OCI-LY7 (cell line): Measurements from ENCODE around the gene PALLD. TPM values are rescaled to one million over a fixed set of nuclear protein-coding genes. Genes with fewer than 3 reads are reported as not detected.

Experiments
- BruUV-seq: library from RNA; stranded (reverse); fragments of 400-500 nt; replicated peaks from 2 replicates; lab custom pipeline; 2021; lab: Mats Ljungman, UMichigan
- CTCF ChIA-PET: fragments of 300-600 bp; sonication (Branson Sonifier 250); formaldehyde crosslinking; loops from one replicate; lab custom pipeline; 2022; ENCODE audit warnings: antibody characterized with exemption; ENCODE audit not compliant: unreplicated experiment; lab: Charles Lee
- POLR2A ChIA-PET: fragments of 300-600 bp; sonication (Branson Sonifier 250); formaldehyde crosslinking; loops from one replicate; lab custom pipeline; 2022; ENCODE audit warnings: antibody characterized with exemption; lab: Charles Lee
- DNase-seq: peaks from one replicate; pipeline ENCODE4 v3.0.0-alpha.2; 2015; ENCODE audit warnings: low spot score
- H2AFZ ChIP-seq: fragments of 200-600 bp; sonication (generic), shearing (Covaris generic); 2 replicates; pipeline ENCODE4 v1.6.1; 2014; ENCODE audit warnings: mild to moderate bottlenecking, antibody characterized with exemption, low read length, moderate library complexity
- H3K27ac ChIP-seq: fragments of 200-600 bp; sonication (generic); 2 replicates; pipeline ENCODE4 v1.5.1; 2014; ENCODE audit warnings: mixed run types, low read depth, mild to moderate bottlenecking, moderate library complexity, low read length, inconsistent platforms; ENCODE audit not compliant: poor library complexity, severe bottlenecking
- H3K36me3 ChIP-seq: fragments of 200-600 bp; sonication (generic); 2 replicates; pipeline ENCODE4 v1.6.1; 2014; ENCODE audit warnings: mild to moderate bottlenecking, antibody characterized with exemption, low read length, moderate library complexity, mixed read lengths; ENCODE audit not compliant: insufficient read depth
- H3K4me1 ChIP-seq: fragments of 200-600 bp; sonication (generic); 2 replicates; pipeline ENCODE4 v1.5.1; 2014; ENCODE audit warnings: mild to moderate bottlenecking, low read length; ENCODE audit not compliant: insufficient read depth, poor library complexity, severe bottlenecking
- H3K4me2 ChIP-seq: fragments of 200-600 bp; sonication (generic); 2 replicates; pipeline ENCODE4 v1.6.1; 2014; ENCODE audit warnings: mild to moderate bottlenecking, low read length
- H3K4me3 ChIP-seq: fragments of 200-600 bp; sonication (generic); 2 replicates; pipeline ENCODE4 v1.5.1; 2014; ENCODE audit warnings: mild to moderate bottlenecking, low read depth, low read length; ENCODE audit not compliant: poor library complexity, severe bottlenecking
- H3K79me2 ChIP-seq: fragments of 200-600 bp; sonication (generic); 2 replicates; pipeline ENCODE4 v1.6.1; 2016; ENCODE audit warnings: low read depth, mild to moderate bottlenecking, low read length, moderate library complexity, mixed read lengths; ENCODE audit not compliant: insufficient read depth
- H3K9me2 ChIP-seq: fragments of 200-600 bp; sonication (generic); 2 replicates; pipeline ENCODE4 v1.6.1; 2016; ENCODE audit warnings: mild to moderate bottlenecking, low read length, mixed read lengths; ENCODE audit not compliant: insufficient read depth
- H3K9me3 ChIP-seq: fragments of 200-600 bp; sonication (generic); 2 replicates; pipeline ENCODE4 v1.6.1; 2014; ENCODE audit warnings: mild to moderate bottlenecking, mixed run types, low read length, mixed read lengths
- H4K20me1 ChIP-seq: fragments of 200-600 bp; sonication (generic); 2 replicates; pipeline ENCODE4 v1.6.1; 2014; ENCODE audit warnings: mild to moderate bottlenecking, antibody characterized with exemption, low read length, moderate library complexity, mixed read lengths; ENCODE audit not compliant: insufficient read depth
- CTCF ChIP-seq: fragments of 200-600 bp; sonication (generic); conservative IDR thresholded peaks from 2 replicates; pipeline ENCODE4 v1.5.1; 2014; ENCODE audit warnings: mild to moderate bottlenecking, antibody characterized with exemption, low read length, moderate library complexity, mixed read lengths
- EZH2phosphoT487 ChIP-seq: fragments of 200-600 bp; sonication (generic); IDR thresholded peaks from 2 replicates; pipeline ENCODE4 v1.6.1; 2018; ENCODE audit warnings: low read depth, borderline replicate concordance, mild to moderate bottlenecking, mixed run types, antibody characterized with exemption, low read length, moderate library complexity, mixed read lengths
- intact Hi-C: fragments of 100-400 bp; cut with micrococcal nuclease; formaldehyde crosslinking; loops from one replicate; pipeline ENCODE4 v1.10.0; 2022; ENCODE audit not compliant: unreplicated experiment
- total RNA-seq, 2 experiments: library from RNA; depleted of rRNA in 1 of 2; stranded (reverse); fragments of >200 nt in 1 of 2; shearing (Covaris generic) in 1 of 2; gene quantifications; 2 replicates each; pipeline ENCODE4 v1.2.3, GENCODE V29; 2014 to 2022

PALLD gene
- total RNA-seq, 2 experiments from 2014 or later, result 0.73 to 2.8 TPM

GRCh38 chr4:168688584-168688983 is 191.7 kb downstream of the PALLD start:
- Histone ChIP-seq H3K27ac (no peak overlapping the region), H3K36me3 (no peaks in the 10 kb centered on the region), H3K4me3 (no peak overlapping the region), H3K79me2 (no peaks in the 10 kb centered on the region), H3K9me2 (no peaks in the 10 kb centered on the region), H3K4me2 (no peak overlapping the region), H3K4me1 (no peaks in the 10 kb centered on the region), H3K9me3 (no peaks in the 10 kb centered on the region), H2AFZ (no peak overlapping the region), H4K20me1 (no peaks in the 10 kb centered on the region)
- no peak for TF ChIP-seq EZH2phosphoT487
- no peak for TF ChIP-seq CTCF
- no peak for DNase-seq
- BruUV-seq, result no TSS peak
- POLR2A ChIA-PET, result interaction anchor here (0.6 kb wide), 1 partner anchor 123 kb away, joined by 3 read pairs; no protein-coding TSS in a partner anchor
- CTCF ChIA-PET, result no interaction called here
- intact Hi-C loops, result no loop called here

DNA sequence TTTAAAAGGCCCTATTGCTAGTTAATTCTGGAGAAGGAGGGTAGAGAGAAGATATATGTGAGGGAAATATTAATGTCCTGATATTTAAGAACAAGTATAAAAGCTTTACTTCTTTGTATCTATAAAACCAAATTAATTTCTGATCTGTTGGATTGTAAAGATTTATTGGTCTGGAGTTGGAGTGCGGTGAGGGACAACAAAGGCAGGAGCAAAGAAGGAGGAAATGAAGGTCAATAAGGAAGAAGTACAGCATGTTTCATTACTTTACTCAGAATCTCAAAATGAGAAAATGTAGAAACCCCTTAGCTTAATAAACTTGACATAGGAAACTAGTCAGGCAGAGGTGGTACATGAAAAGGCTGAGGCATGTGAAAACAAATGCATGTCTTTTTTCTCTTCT is 192.9 kb downstream of the PALLD start:
- no peak for DNase-seq
- Histone ChIP-seq H3K36me3 (no peaks in the 10 kb centered on the region), H3K79me2 (no peaks in the 10 kb centered on the region), H3K27ac (no peak overlapping the region), H3K9me3 (no peaks in the 10 kb centered on the region), H3K4me1 (no peaks in the 10 kb centered on the region), H3K4me2 (no peak overlapping the region), H3K9me2 (no peaks in the 10 kb centered on the region), H4K20me1 (no peaks in the 10 kb centered on the region), H3K4me3 (no peak overlapping the region), H2AFZ (no peak overlapping the region)
- POLR2A ChIA-PET, result no interaction called here
- TF ChIP-seq EZH2phosphoT487 (no peak), CTCF (no peak)
- intact Hi-C loops, result no loop called here
- CTCF ChIA-PET, result no interaction called here
- no TSS peak for BruUV-seq

DNA sequence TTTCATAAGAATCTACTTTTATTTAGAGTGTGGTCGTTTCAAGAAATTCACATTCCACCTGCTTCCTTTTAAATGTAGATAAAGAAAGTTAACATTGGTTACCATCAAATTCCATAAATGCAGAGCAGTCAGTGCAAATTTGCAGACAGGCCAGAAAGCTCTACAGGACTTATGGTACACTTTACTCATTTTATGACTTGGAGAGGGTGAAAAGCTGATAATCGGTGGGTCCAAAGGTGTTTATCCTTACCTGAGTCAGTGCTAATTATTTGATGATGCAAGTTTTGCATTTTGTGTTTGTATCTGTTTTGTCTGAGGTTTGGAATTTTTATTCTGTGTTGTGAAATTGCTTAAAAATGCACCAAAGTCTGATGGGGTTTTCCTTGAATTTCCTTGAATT is 193.3 kb downstream of the PALLD start:
- H3K4me1 ChIP-seq, result no peaks in the 10 kb centered on the region
- no peak for TF ChIP-seq EZH2phosphoT487
- TF ChIP-seq CTCF, result no peak
- no TSS peak for BruUV-seq
- H3K4me3 ChIP-seq, result no peak overlapping the region
- CTCF ChIA-PET, result no interaction called here
- H3K27ac ChIP-seq, result no peak overlapping the region
- H4K20me1 ChIP-seq, result no peaks in the 10 kb centered on the region
- no peaks in the 10 kb centered on the region for H3K79me2 ChIP-seq
- no peak overlapping the region for H2AFZ ChIP-seq
- intact Hi-C loops, result no loop called here
- no peaks in the 10 kb centered on the region for H3K9me2 ChIP-seq
- H3K4me2 ChIP-seq, result no peak overlapping the region
- POLR2A ChIA-PET, result no interaction called here
- no peaks in the 10 kb centered on the region for H3K9me3 ChIP-seq
- DNase-seq, result no peak
- no peaks in the 10 kb centered on the region for H3K36me3 ChIP-seq
